Neural crest cell (in vitro differentiated cells): ENCODE results near the gene NDUFAF3. TPM values are rescaled to one million over a fixed set of nuclear protein-coding genes. Genes with fewer than 3 reads are reported as not detected.

Source experiments
- DNase-seq: peaks from one replicate; pipeline ENCODE4 v3.0.0; 2021; ENCODE audit warnings: low read depth, mixed read lengths, low spot score
- H3K27ac Mint-ChIP-seq: one replicate; pipeline ENCODE4 v1.8.0; 2021; ENCODE audit warnings: mild to moderate bottlenecking, mixed read lengths; ENCODE audit not compliant: unreplicated experiment
- H3K27me3 Mint-ChIP-seq: 2 replicates; pipeline ENCODE4 v1.8.0; 2021; ENCODE audit warnings: low read depth, mild to moderate bottlenecking, mixed read lengths
- H3K36me3 Mint-ChIP-seq: 2 replicates; pipeline ENCODE4 v1.8.0; 2021; ENCODE audit warnings: low read depth, mild to moderate bottlenecking, mixed read lengths
- H3K4me1 Mint-ChIP-seq: 2 replicates; pipeline ENCODE4 v1.8.0; 2021; ENCODE audit warnings: mixed read lengths
- H3K4me3 Mint-ChIP-seq: one replicate; pipeline ENCODE4 v1.8.0; 2021; ENCODE audit warnings: mild to moderate bottlenecking, mixed read lengths
- H3K9me3 Mint-ChIP-seq: 2 replicates; pipeline ENCODE4 v1.8.0; 2021; ENCODE audit warnings: mixed read lengths
- total RNA-seq: library from RNA; stranded (reverse); gene quantifications from 2 replicates; pipeline ENCODE4 v1.2.1, GENCODE V29; 2021
- TF ChIP-seq, protein P1 (sequence below): fragments of 200-600 bp; sonication (generic); conservative IDR thresholded peaks from 2 replicates; pipeline ENCODE4 v1.5.0; 2021; ENCODE audit warnings: antibody characterized with exemption, mild to moderate bottlenecking

The NDUFAF3 gene
- total RNA-seq, 1 donor from 2014 or later = 70.9 TPM

DNA sequence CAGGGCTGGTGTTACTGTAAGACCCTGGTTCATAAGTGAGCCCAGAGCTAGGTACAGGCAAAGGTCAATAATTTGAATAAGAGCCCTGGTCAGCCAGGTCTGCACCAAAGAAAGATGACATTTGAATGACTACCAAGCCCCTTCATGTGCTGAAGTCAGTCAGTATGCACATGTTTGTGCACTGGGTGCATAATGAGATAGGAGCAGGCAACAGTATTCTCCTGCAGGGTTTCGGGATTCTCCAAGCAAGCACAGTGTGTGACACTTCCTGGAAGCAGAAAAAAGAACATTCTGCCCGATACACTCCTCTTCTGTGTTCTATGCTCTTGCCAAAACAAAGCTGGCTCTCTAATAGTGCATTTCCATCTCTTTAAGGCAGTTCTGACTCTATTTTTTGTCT is 12.7 kb downstream of the NDUFAF3 start:
- peaks cover under 1% of the 10 kb centered on the region for H3K4me1 Mint-ChIP-seq
- no peak for DNase-seq
- H3K27me3 Mint-ChIP-seq = no peaks in the 10 kb centered on the region
- no peak overlapping the region for H3K27ac Mint-ChIP-seq
- TF ChIP-seq, protein P1, sequence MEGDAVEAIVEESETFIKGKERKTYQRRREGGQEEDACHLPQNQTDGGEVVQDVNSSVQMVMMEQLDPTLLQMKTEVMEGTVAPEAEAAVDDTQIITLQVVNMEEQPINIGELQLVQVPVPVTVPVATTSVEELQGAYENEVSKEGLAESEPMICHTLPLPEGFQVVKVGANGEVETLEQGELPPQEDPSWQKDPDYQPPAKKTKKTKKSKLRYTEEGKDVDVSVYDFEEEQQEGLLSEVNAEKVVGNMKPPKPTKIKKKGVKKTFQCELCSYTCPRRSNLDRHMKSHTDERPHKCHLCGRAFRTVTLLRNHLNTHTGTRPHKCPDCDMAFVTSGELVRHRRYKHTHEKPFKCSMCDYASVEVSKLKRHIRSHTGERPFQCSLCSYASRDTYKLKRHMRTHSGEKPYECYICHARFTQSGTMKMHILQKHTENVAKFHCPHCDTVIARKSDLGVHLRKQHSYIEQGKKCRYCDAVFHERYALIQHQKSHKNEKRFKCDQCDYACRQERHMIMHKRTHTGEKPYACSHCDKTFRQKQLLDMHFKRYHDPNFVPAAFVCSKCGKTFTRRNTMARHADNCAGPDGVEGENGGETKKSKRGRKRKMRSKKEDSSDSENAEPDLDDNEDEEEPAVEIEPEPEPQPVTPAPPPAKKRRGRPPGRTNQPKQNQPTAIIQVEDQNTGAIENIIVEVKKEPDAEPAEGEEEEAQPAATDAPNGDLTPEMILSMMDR = no peak
- no peaks in the 10 kb centered on the region for H3K9me3 Mint-ChIP-seq
- no peak overlapping the region for H3K4me3 Mint-ChIP-seq
- peaks cover 9% of the 10 kb centered on the region for H3K36me3 Mint-ChIP-seq

DNA sequence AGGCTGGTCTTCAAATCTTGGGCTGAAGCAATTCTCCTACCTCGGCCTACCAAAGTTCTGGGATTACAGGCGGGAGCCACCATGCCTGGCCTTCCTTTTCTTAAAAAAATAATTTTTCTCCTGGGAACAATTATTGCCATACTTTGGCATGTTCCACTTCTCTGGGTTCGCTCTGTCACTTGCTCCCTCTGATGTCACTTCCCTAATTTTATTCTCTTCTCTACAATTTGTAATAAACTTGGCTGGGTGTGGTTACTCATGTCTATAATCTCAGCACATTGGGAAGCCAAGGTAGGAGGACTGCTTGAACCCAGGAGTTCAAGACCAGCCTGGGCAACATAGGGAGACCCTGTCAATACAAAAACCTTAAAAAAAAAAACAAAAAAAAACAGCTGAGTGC is 13.4 kb downstream of the NDUFAF3 start:
- Mint-ChIP-seq H3K36me3 (peaks cover 9% of the 10 kb centered on the region), H3K9me3 (no peaks in the 10 kb centered on the region), H3K4me1 (no peaks in the 10 kb centered on the region), H3K27me3 (no peaks in the 10 kb centered on the region), H3K4me3 (no peak overlapping the region), H3K27ac (no peak overlapping the region)
- TF ChIP-seq, protein P1 = no peak
- no peak for DNase-seq

DNA sequence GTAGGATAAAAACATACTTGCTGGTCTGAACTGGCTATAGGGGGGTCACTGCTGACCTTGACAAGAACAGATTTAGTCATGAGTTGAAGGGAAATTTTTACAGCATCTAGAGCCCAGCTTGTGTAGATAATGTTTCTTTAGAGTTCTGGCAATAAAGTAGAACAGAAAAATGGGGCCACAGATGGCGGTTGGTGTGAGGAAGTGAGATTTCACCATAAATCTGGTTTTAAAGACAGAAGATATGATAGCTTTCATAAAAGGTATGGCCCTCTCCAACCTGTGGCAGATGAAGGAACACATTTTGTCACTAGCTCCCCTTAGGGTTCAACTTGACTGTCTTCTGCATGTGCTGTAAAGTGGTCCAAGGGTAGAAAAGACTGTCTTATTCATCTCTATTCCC is 31.6 kb downstream of the NDUFAF3 start:
- peaks cover 36% of the 10 kb centered on the region for H3K36me3 Mint-ChIP-seq
- no peaks in the 10 kb centered on the region for H3K4me1 Mint-ChIP-seq
- DNase-seq = no peak
- H3K4me3 Mint-ChIP-seq = no peak overlapping the region
- no peak overlapping the region for H3K27ac Mint-ChIP-seq
- TF ChIP-seq, protein P1 = no peak
- no peaks in the 10 kb centered on the region for H3K27me3 Mint-ChIP-seq
- H3K9me3 Mint-ChIP-seq = no peaks in the 10 kb centered on the region

DNA sequence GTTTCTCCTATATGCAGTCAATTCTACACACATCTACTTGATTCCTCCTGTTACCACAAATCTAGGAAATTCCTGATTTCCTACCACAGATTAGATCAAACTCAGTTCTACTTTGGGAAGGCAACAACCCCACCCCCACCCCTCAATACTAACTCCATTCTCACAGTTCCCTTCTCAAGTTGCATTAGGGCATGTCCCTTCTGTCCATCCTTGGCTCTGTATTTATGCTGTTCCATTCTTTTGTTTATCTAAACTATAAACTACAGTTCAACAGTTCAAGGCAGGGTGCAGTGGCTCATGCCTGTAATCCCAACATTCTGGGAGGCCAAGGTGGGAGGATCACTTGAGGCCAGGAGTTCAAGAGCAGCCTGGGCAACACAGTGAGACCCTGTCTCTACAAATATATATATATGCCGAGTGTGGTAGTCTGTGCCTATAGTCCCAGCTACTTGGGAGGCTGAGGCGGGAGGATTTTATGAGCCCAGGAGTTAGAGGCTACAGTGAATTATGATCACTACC is 32.5 kb downstream of the NDUFAF3 start:
- Mint-ChIP-seq H3K27ac (no peak overlapping the region), H3K9me3 (no peaks in the 10 kb centered on the region), H3K4me3 (no peak overlapping the region), H3K36me3 (peaks cover 36% of the 10 kb centered on the region), H3K4me1 (no peaks in the 10 kb centered on the region), H3K27me3 (no peaks in the 10 kb centered on the region)
- TF ChIP-seq, protein P1 = no peak
- no peak for DNase-seq

DNA sequence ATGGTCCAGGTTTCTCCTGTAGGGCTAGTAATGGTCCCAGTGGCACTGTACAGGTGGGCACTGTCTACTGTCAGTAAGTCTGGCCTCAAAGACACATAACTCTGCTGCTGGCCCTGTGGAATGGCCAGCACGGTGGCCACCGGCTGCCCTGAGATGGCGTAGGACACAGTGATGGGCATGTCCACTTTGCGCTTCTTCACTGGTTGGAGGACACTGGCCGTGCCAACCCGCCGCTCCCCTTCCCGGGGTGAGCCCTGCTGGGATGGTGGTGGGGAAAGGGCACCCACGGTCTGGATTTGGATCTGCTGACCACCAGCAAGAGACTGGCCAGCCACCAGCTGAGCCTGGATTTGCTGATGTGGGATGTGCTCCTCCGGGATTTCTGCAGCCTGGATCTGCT is 35.3 kb downstream of the NDUFAF3 start:
- peaks cover 33% of the 10 kb centered on the region for H3K36me3 Mint-ChIP-seq
- TF ChIP-seq, protein P1 = no peak
- no peak overlapping the region for H3K4me3 Mint-ChIP-seq
- no peak overlapping the region for H3K27ac Mint-ChIP-seq
- no peaks in the 10 kb centered on the region for H3K9me3 Mint-ChIP-seq
- H3K4me1 Mint-ChIP-seq = no peaks in the 10 kb centered on the region
- no peaks in the 10 kb centered on the region for H3K27me3 Mint-ChIP-seq
- DNase-seq = no peak

DNA sequence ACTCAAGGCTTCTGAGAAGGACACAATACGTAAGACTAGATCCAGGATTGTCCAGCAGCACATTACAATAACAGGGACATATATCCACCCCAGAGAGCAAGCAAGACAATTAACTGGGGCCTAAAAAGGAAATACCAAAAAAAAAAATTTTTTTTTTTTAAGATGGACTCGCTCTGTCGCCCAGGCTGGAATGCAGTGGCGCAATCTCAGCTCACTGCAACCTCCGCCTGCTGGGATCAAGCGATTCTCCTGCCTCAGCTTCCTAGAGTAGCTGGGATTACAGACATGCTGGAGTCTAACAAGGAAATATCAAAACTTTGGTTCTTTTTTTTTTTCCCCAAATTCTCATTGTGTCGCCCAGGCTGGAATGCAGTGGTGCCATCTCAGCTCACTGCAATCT is 36.1 kb downstream of the NDUFAF3 start:
- TF ChIP-seq, protein P1 = no peak
- no peaks in the 10 kb centered on the region for H3K4me1 Mint-ChIP-seq
- peaks cover 30% of the 10 kb centered on the region for H3K36me3 Mint-ChIP-seq
- no peaks in the 10 kb centered on the region for H3K9me3 Mint-ChIP-seq
- no peak overlapping the region for H3K27ac Mint-ChIP-seq
- no peaks in the 10 kb centered on the region for H3K27me3 Mint-ChIP-seq
- DNase-seq = no peak
- H3K4me3 Mint-ChIP-seq = no peak overlapping the region
